ENCODE results near the gene NEK7.

DNA sequence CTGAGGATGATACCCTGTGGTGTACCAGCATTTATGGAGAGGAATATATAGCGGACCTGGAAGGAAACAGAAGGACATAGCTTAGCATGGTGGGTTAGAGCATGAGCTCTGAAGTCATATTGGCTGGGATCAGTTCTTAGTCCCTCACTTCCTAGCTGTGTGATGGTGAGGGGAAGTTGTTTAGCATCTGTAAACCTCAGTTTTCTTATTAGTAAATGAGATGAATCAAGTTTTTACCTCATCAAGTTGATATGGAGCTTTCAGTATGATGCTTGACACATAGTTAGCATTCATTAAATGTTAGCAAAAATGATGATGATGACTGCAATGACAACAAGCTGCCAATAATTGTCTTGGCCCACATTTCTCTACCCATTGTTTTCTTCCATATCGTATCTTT is 84.8 kb downstream of the NEK7 start:
- TF ChIP-seq, protein P1, sequence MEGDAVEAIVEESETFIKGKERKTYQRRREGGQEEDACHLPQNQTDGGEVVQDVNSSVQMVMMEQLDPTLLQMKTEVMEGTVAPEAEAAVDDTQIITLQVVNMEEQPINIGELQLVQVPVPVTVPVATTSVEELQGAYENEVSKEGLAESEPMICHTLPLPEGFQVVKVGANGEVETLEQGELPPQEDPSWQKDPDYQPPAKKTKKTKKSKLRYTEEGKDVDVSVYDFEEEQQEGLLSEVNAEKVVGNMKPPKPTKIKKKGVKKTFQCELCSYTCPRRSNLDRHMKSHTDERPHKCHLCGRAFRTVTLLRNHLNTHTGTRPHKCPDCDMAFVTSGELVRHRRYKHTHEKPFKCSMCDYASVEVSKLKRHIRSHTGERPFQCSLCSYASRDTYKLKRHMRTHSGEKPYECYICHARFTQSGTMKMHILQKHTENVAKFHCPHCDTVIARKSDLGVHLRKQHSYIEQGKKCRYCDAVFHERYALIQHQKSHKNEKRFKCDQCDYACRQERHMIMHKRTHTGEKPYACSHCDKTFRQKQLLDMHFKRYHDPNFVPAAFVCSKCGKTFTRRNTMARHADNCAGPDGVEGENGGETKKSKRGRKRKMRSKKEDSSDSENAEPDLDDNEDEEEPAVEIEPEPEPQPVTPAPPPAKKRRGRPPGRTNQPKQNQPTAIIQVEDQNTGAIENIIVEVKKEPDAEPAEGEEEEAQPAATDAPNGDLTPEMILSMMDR (IDR thresholded peaks at IDR 0.05): no peak
- TF ChIP-seq ZFX (IDR thresholded peaks at IDR 0.05; ENCODE audit: borderline replicate concordance): no peak
